ENCODE results near the gene LYSET.
A peak's percentile ranks its signal among the peaks of the same experiment; 100 is the strongest.
"Not testable (repeated sequence)": the region's sequence is repeated elsewhere in the genome, so short reads cannot be mapped to it uniquely, and the experiment has no call there.

Gene LYSET

GRCh38 chr14:93184391-93185348 lies at the start of gene LYSET, which contains the start of gene MOAP1:
LYSET (plus strand) TSS chr14:93185317; CDS start chr14:93185406, 89 bp downstream.
MOAP1 (minus strand) TSS chr14:93184897; CDS start chr14:93184242, 655 bp downstream.
- DNase-seq: peak; percentile 88

GRCh38 chr14:93135399-93135798 lies 49.7 kb upstream of the LYSET start:
- DNase-seq: no peak

- DNase-seq: no peak
Observed at GRCh38 chr14:93136009-93136408, 49.1 kb upstream of the LYSET start.

- not testable (repeated sequence) for DNase-seq
Observed at GRCh38 chr14:93136508-93136907, 48.6 kb upstream of the LYSET start.

GRCh38 chr14:93137864-93138263 lies 47.3 kb upstream of the LYSET start:
- no peak for DNase-seq

- no peak for DNase-seq
Observed at GRCh38 chr14:93142854-93143652, 42.1 kb upstream of the LYSET start.

GRCh38 chr14:93146119-93146518 lies 39.0 kb upstream of the LYSET start:
- no peak for DNase-seq

- DNase-seq: no peak
Observed at GRCh38 chr14:93148979-93149378, 36.1 kb upstream of the LYSET start.

GRCh38 chr14:93150227-93151208 lies 34.6 kb upstream of the LYSET start:
- no peak for DNase-seq

- DNase-seq: no peak
Observed at GRCh38 chr14:93153121-93153520, 32.0 kb upstream of the LYSET start.

- DNase-seq: no peak
Observed at GRCh38 chr14:93155667-93156066, 29.4 kb upstream of the LYSET start.

GRCh38 chr14:93156693-93157369 lies 28.3 kb upstream of the LYSET start:
- DNase-seq: no peak

GRCh38 chr14:93158349-93158748 lies 26.8 kb upstream of the LYSET start:
- not testable (repeated sequence) for DNase-seq

- not testable (repeated sequence) for DNase-seq
Observed at GRCh38 chr14:93159625-93160352, 25.3 kb upstream of the LYSET start.

- DNase-seq: no peak
Observed at GRCh38 chr14:93160353-93160801, 24.7 kb upstream of the LYSET start.

GRCh38 chr14:93161411-93161940 lies 23.6 kb upstream of the LYSET start:
- no peak for DNase-seq

GRCh38 chr14:93163564-93163963 lies 21.6 kb upstream of the LYSET start:
- no peak for DNase-seq

- DNase-seq: not testable (repeated sequence)
Observed at GRCh38 chr14:93165271-93166265, 19.5 kb upstream of the LYSET start.

- not testable (repeated sequence) for DNase-seq
Observed at GRCh38 chr14:93168610-93169009, 16.5 kb upstream of the LYSET start.
